OCI-LY1 (cell line): ENCODE measurements around the gene NCOA5.
"Not testable (repeated sequence)": the region's sequence is repeated elsewhere in the genome, so short reads cannot be mapped to it uniquely, and the experiment has no call there.

Source experiments
- H2AFZ ChIP-seq: fragments of 200-600 bp; sonication (generic), shearing (Covaris generic); 2 replicates; pipeline ENCODE4 v1.6.0; 2014; ENCODE audit warnings: antibody characterized with exemption, mild to moderate bottlenecking, low read length
- H3F3A ChIP-seq: fragments of 200-600 bp; sonication (generic), shearing (Covaris generic); 2 replicates; pipeline ENCODE4 v1.6.0; 2014; ENCODE audit warnings: mild to moderate bottlenecking, antibody characterized with exemption, low read length, moderate library complexity; ENCODE audit not compliant: insufficient read depth
- H3K27ac ChIP-seq: fragments of 200-600 bp; sonication (generic); 2 replicates; pipeline ENCODE4 v1.5.1; 2014; ENCODE audit warnings: low read length, mixed run types, mild to moderate bottlenecking, low read depth; ENCODE audit not compliant: poor library complexity, severe bottlenecking
- H3K27me3 ChIP-seq: fragments of 200-600 bp; sonication (generic); 2 replicates; pipeline ENCODE4 v1.6.0; 2014; ENCODE audit warnings: antibody characterized with exemption, mild to moderate bottlenecking, low read length, moderate library complexity; ENCODE audit not compliant: insufficient read depth
- H3K36me3 ChIP-seq: fragments of 200-600 bp; sonication (generic); 2 replicates; pipeline ENCODE4 v1.6.1; 2014; ENCODE audit warnings: mild to moderate bottlenecking, antibody characterized with exemption, low read length, moderate library complexity, mixed read lengths; ENCODE audit not compliant: insufficient read depth
- H3K4me1 ChIP-seq: fragments of 200-600 bp; sonication (generic); 2 replicates; pipeline ENCODE4 v1.5.1; 2014; ENCODE audit warnings: mild to moderate bottlenecking, low read length, moderate library complexity; ENCODE audit not compliant: insufficient read depth, severe bottlenecking
- H3K4me2 ChIP-seq: fragments of 200-600 bp; sonication (generic), shearing (Covaris generic); 2 replicates; pipeline ENCODE4 v1.6.1; 2014; ENCODE audit warnings: low read length
- H3K4me3 ChIP-seq: fragments of 200-600 bp; sonication (generic); 2 replicates; pipeline ENCODE4 v1.5.1; 2014; ENCODE audit warnings: low read length, low read depth, mild to moderate bottlenecking, mixed read lengths; ENCODE audit not compliant: poor library complexity, severe bottlenecking
- H3K79me2 ChIP-seq: fragments of 200-600 bp; shearing (Covaris generic); 2 replicates; pipeline ENCODE4 v1.6.1; 2016; ENCODE audit warnings: mixed run types, low read length, mixed read lengths; ENCODE audit not compliant: insufficient read depth
- H3K9ac ChIP-seq: fragments of 200-600 bp; sonication (generic), shearing (Covaris generic); 2 replicates; pipeline ENCODE4 v1.6.1; 2014; ENCODE audit warnings: mild to moderate bottlenecking, low read length, mixed read lengths
- H3K9me2 ChIP-seq: fragments of 200-600 bp; sonication (generic), shearing (Covaris generic); 2 replicates; pipeline ENCODE4 v1.6.1; 2014; ENCODE audit warnings: low read depth, mild to moderate bottlenecking, low read length, mixed read lengths
- H3K9me3 ChIP-seq: fragments of 200-600 bp; shearing (Covaris generic); 2 replicates; pipeline ENCODE4 v1.6.1; 2014; ENCODE audit warnings: low read length, mixed read lengths
- H4K20me1 ChIP-seq: fragments of 200-600 bp; sonication (generic), shearing (Covaris generic); 2 replicates; pipeline ENCODE4 v1.6.0; 2016; ENCODE audit warnings: mild to moderate bottlenecking, low read length; ENCODE audit not compliant: insufficient read depth
- CTCF ChIP-seq: fragments of 200-600 bp; sonication (generic), shearing (Covaris generic); IDR thresholded peaks from 2 replicates; pipeline ENCODE4 v1.5.1; 2017; ENCODE audit warnings: mild to moderate bottlenecking, antibody characterized with exemption, low read length, moderate library complexity, mixed read lengths
- EZH2 ChIP-seq: fragments of 200-600 bp; sonication (generic), shearing (Covaris generic); IDR thresholded peaks from 2 replicates; pipeline ENCODE4 v1.8.0; 2017; ENCODE audit warnings: borderline replicate concordance, mixed run types, mild to moderate bottlenecking, antibody characterized with exemption, low read length, moderate library complexity, mixed read lengths

The NCOA5 gene

DNA sequence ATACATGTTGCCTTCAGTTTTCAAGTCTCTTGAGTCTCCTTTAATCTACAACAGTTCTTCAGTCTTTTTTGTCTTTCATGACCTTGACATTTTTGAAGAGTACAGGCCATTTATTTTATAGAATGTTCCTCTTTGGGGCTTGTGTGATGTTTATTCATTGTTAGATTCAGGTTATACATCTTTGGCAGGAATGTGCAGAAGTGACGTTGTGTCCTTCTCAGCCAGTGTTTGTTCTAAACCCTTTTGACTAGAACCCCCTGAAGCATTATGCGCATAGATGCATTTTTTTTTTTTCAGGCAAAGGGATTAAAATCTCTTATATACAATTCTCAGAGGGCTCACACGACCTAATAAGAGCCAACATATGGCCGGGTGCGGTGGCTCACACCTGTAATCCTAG, 11.2 kb upstream of the NCOA5 start:
- H4K20me1 ChIP-seq = no peaks in the 10 kb centered on the region
- H3K4me3 ChIP-seq = no peak overlapping the region
- peaks cover 10% of the 10 kb centered on the region for H3K27me3 ChIP-seq
- H3K27ac ChIP-seq = no peak overlapping the region
- TF ChIP-seq EZH2 (no peak), CTCF (no peak)
- no peaks in the 10 kb centered on the region for H3F3A ChIP-seq
- H3K9me3 ChIP-seq = 0 out of 2 replicates have a peak, but pooled peaks cover 3% of the 10 kb centered on the region
- H3K9me2 ChIP-seq = no peaks in the 10 kb centered on the region
- H3K4me1 ChIP-seq = peaks cover 11% of the 10 kb centered on the region
- H2AFZ ChIP-seq = no peak overlapping the region
- no peaks in the 10 kb centered on the region for H3K79me2 ChIP-seq
- no peak overlapping the region for H3K9ac ChIP-seq
- H3K4me2 ChIP-seq = no peak overlapping the region
- no peaks in the 10 kb centered on the region for H3K36me3 ChIP-seq

DNA sequence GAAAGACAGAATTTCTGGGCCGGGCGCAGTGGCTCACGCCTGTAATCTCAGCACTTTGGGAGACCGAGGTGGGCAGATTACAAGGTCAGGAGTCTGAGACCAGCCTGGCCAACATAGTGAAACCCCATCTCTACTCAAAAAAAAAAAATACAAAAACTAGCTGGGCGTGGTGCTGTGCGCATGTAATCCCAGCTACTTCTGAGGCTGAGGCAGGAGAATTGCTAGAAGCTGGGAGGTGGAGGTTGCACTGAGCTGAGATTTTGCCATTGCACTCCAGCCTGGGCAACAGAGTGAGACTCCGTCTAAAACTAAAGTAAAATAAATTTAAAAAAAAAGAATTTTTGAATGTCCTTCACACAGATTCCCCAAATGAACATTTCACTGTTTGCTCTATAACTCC, 10.7 kb upstream of the NCOA5 start:
- not testable (repeated sequence) for H3F3A ChIP-seq, H4K20me1 ChIP-seq, H3K4me3 ChIP-seq, H3K27ac ChIP-seq, H3K36me3 ChIP-seq, H3K9ac ChIP-seq, H3K9me2 ChIP-seq, H3K4me2 ChIP-seq, H2AFZ ChIP-seq, H3K79me2 ChIP-seq, H3K9me3 ChIP-seq
- Histone ChIP-seq H3K4me1 (peaks cover 11% of the 10 kb centered on the region), H3K27me3 (peaks cover 10% of the 10 kb centered on the region)

DNA sequence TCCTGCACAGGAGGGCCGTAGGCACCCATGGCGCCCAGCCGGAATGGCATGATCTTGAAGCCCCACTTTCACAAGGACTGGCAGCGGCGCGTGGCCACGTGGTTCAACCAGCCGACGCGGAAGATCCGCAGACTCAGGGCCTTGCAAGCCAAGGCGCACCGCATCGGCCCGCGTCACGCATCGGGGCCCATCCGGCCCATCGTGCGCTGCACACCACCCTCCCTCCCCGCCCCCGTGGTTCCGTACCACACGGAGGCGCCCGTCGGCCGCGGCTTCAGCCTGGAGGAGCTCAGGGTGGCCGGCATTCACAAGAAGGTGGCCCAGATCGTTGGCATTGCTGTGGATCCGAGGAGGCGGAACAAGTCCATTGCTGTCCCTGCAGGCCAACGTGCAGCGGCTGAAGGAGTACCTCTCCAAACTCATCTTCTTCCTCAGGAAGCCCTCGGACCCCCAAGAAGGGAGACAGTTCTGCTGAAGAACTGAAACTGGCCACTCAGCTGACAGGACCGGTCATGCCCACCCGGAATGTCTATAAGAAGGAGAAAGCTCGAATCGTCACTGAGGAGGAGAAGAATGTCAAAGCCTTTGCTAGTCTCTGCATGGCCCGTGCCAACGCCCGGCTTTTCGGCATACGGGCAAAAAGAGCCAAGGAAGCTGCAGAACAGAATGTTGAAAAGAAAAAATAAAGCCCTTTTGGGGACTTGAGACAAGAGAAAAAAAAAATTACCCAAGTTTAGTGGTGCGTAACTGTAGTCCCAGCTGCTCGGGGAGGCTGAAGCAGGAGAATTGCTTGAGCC, 9.9 kb upstream of the NCOA5 start:
- Histone ChIP-seq H3K4me2 (peak overlapping the region; percentile 53), H3K4me3 (peak overlapping the region; percentile 42), H3F3A (no peaks in the 10 kb centered on the region), H2AFZ (no peak overlapping the region), H3K27me3 (peaks cover 10% of the 10 kb centered on the region), H3K36me3 (no peaks in the 10 kb centered on the region), H3K27ac (no peak overlapping the region), H3K9ac (peak overlapping the region; percentile 3; the same call in 1 of the 2 replicates), H3K4me1 (peaks cover 11% of the 10 kb centered on the region), H3K9me3 (0 out of 2 replicates have a peak, but pooled peaks cover 3% of the 10 kb centered on the region), H3K79me2 (no peaks in the 10 kb centered on the region), H3K9me2 (no peaks in the 10 kb centered on the region), H4K20me1 (no peaks in the 10 kb centered on the region)
- TF ChIP-seq EZH2 (no peak), CTCF (peak; percentile 41)

DNA sequence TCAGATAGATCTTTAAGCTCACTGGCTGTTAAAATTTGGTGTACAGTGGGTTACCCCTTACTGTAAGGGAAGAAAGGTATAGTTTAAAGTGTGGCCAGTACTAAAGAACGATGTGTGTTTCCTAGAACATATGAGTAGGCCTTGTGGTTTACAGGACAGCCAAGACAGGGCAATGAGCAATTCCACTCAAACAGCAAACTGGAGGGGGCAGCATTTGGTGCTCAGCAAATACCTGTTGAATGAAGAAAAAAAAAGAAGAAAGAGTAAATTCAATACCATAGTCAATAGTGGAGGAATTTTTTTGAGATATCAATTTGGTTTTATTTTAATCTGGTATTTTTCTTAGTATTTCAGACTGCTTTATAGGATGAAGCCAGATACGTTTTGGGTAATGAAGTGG, 3.8 kb upstream of the NCOA5 start:
- Histone ChIP-seq H3K9ac (no peak overlapping the region), H2AFZ (no peak overlapping the region), H3F3A (no peaks in the 10 kb centered on the region), H3K4me2 (no peak overlapping the region), H4K20me1 (peaks cover 2% of the 10 kb centered on the region; the same call in 1 of the 2 replicates), H3K36me3 (no peaks in the 10 kb centered on the region), H3K9me3 (no peaks in the 10 kb centered on the region), H3K9me2 (no peaks in the 10 kb centered on the region), H3K79me2 (peaks cover 8% of the 10 kb centered on the region), H3K4me1 (peaks cover 9% of the 10 kb centered on the region), H3K27ac (no peak overlapping the region), H3K27me3 (no peaks in the 10 kb centered on the region; the same call in 1 of the 2 replicates), H3K4me3 (no peak overlapping the region)
- TF ChIP-seq EZH2 = no peak
- TF ChIP-seq CTCF = no peak

GRCh38 chr20:46091622-46092535, 2.1 kb upstream of the NCOA5 start:
- not testable (repeated sequence) for H3K27ac ChIP-seq, H3K9me2 ChIP-seq, H4K20me1 ChIP-seq, H3K27me3 ChIP-seq, H3K36me3 ChIP-seq, H3K4me2 ChIP-seq, H3K9ac ChIP-seq, H3K4me3 ChIP-seq, H3F3A ChIP-seq, H2AFZ ChIP-seq, H3K9me3 ChIP-seq
- H3K4me1 ChIP-seq = peaks cover 25% of the 10 kb centered on the region
- peaks cover 24% of the 10 kb centered on the region for H3K79me2 ChIP-seq
